A549 (cell line): ENCODE data around the gene ZBTB48. TPM values are rescaled to one million over a fixed set of nuclear protein-coding genes. Genes with fewer than 3 reads are reported as not detected.

Source experiments
- ATAC-seq, 2 experiments: fragments of 200-7000 bp in 1 of 2; fragments of >200 bp in 1 of 2; cut with Nextera tagmentation in 1 of 2; cut with Tn5 transposase in 1 of 2; 3 replicates each; pipeline versions ENCODE4 v1.8.0 to v1.9.1; 2018 to 2020; ENCODE audit warnings: mild to moderate bottlenecking in 1 of 2, moderate library complexity in 1 of 2
- CTCF ChIA-PET: fragments of 300-600 bp; sonication (Branson Sonifier 250); formaldehyde crosslinking; extraction: SDS; loops from one replicate; lab custom pipeline; 2021; ENCODE audit warnings: antibody characterized with exemption, inconsistent platforms; lab: Yijun Ruan, JAX
- POLR2A ChIA-PET: fragments of 350-600 bp; formaldehyde crosslinking; extraction: SDS; loops from one replicate; lab custom pipeline; 2021; ENCODE audit warnings: antibody characterized with exemption, inconsistent platforms; lab: Yijun Ruan, JAX
- DNase-seq, 2 experiments: peaks; one replicate each; pipeline versions ENCODE4 v3.0.0 to v3.0.0-alpha.2; 2011 to 2016; ENCODE audit warnings: low read depth in 1 of 2, low spot score in 1 of 2
- FAIRE-seq: peaks from 2 replicates; lab custom pipeline; 2011; peaks lifted over from hg19 to GRCh38; lab: Jason Lieb, UNC
- H3K27ac ChIP-seq, 2 experiments: fragments of >200 bp; sonication (Bioruptor Twin); formaldehyde crosslinking; 3 replicates each; pipeline ENCODE4 v1.5.1; 2016 to 2017
- H3K4me1 ChIP-seq: fragments of >200 bp; sonication (Bioruptor Twin); formaldehyde crosslinking; 3 replicates; pipeline ENCODE4 v1.6.1; 2016
- H3K4me2 ChIP-seq: fragments of >200 bp; sonication (Bioruptor Twin); formaldehyde crosslinking; 3 replicates; pipeline ENCODE4 v1.6.1; 2016
- H3K4me3 ChIP-seq: fragments of >200 bp; sonication (Bioruptor Twin); formaldehyde crosslinking; 3 replicates; pipeline ENCODE4 v1.5.1; 2016
- H3K9me3 ChIP-seq: fragments of >200 bp; sonication (Bioruptor Twin); formaldehyde crosslinking; 3 replicates; pipeline ENCODE4 v1.6.1; 2016
- CTCF ChIP-seq: fragments of >200 bp; sonication (Bioruptor Twin); formaldehyde crosslinking; IDR thresholded peaks from 3 replicates; pipeline ENCODE4 v1.5.1; 2016
- EHF ChIP-seq: fragments of 250-450 bp; sonication (Bioruptor Pico); IDR thresholded peaks from 2 replicates; pipeline ENCODE4 v1.5.0; 2020; ENCODE audit warnings: mild to moderate bottlenecking
- ELK1 ChIP-seq: fragments of 150-350 bp; IDR thresholded peaks from 2 replicates; pipeline ENCODE4 v1.6.1; 2014; ENCODE audit warnings: low read depth, mild to moderate bottlenecking, low read length
- EP300 ChIP-seq, 2 experiments: fragments of >200 bp; sonication (Bioruptor Twin); formaldehyde crosslinking; IDR thresholded peaks; 2 replicates in 1 of 2; 3 replicates in 1 of 2; pipeline ENCODE4 v1.6.1; 2016 to 2017
- ESRRA ChIP-seq: fragments of 150-350 bp; IDR thresholded peaks from 2 replicates; pipeline ENCODE4 v1.6.1; 2014; ENCODE audit warnings: mild to moderate bottlenecking, low read length, borderline replicate concordance
- FOSB ChIP-seq: fragments of 250-450 bp; sonication (Bioruptor Pico); IDR thresholded peaks from 2 replicates; pipeline ENCODE4 v1.5.0; 2020; ENCODE audit warnings: mild to moderate bottlenecking, moderate library complexity
- FOSL2 ChIP-seq, 2 experiments: fragments of 450-650 bp in 1 of 2; fragments of >200 bp in 1 of 2; sonication (Bioruptor Twin) in 1 of 2; formaldehyde crosslinking; IDR thresholded peaks; 2 replicates each; pipeline versions ENCODE4 v1.5.0 to v1.6.1; 2016 to 2020; ENCODE audit warnings: mild to moderate bottlenecking in 1 of 2, moderate library complexity in 1 of 2
- FOXS1 ChIP-seq: fragments of 250-450 bp; sonication (Bioruptor Pico); IDR thresholded peaks from 2 replicates; pipeline ENCODE4 v1.5.0; 2020; ENCODE audit warnings: mild to moderate bottlenecking, moderate library complexity
- HOXA7 ChIP-seq: fragments of 250-450 bp; sonication (Bioruptor Pico); IDR thresholded peaks from 2 replicates; pipeline ENCODE4 v1.5.0; 2020; ENCODE audit warnings: mild to moderate bottlenecking, moderate library complexity
- JUN ChIP-seq, 2 experiments: fragments of >200 bp; sonication (Bioruptor Twin); formaldehyde crosslinking; IDR thresholded peaks; 2 replicates in 1 of 2; 3 replicates in 1 of 2; pipeline ENCODE4 v1.6.1; 2016 to 2017
- KDM1A ChIP-seq: fragments of 200-600 bp; sonication (generic); IDR thresholded peaks from 2 replicates; pipeline ENCODE4 v1.6.1; 2016; ENCODE audit warnings: low read depth, mild to moderate bottlenecking
- MAFK ChIP-seq: fragments of 450-650 bp; IDR thresholded peaks from 2 replicates; pipeline ENCODE4 v1.6.1; 2014; ENCODE audit not compliant: partially characterized antibody
- MAZ ChIP-seq: fragments of 150-350 bp; IDR thresholded peaks from 2 replicates; pipeline ENCODE4 v1.6.1; 2014; ENCODE audit warnings: antibody characterized with exemption, low read depth, low read length, borderline replicate concordance
- NFE2L2 ChIP-seq: fragments of 150-350 bp; conservative IDR thresholded peaks from 2 replicates; pipeline ENCODE4 v1.6.1; 2014; ENCODE audit warnings: low read length
- NR3C1 ChIP-seq: fragments of >200 bp; sonication (Bioruptor Twin); formaldehyde crosslinking; IDR thresholded peaks from 3 replicates; pipeline ENCODE4 v1.6.1; 2017
- PBX3 ChIP-seq: IDR thresholded peaks from 2 replicates; pipeline ENCODE4 v1.6.1; 2012
- PHF8 ChIP-seq: fragments of 200-600 bp; sonication (generic); IDR thresholded peaks from 2 replicates; pipeline ENCODE4 v1.6.1; 2016; ENCODE audit warnings: low read depth, mild to moderate bottlenecking, antibody characterized with exemption, moderate library complexity, borderline replicate concordance
- RARB ChIP-seq: fragments of 250-450 bp; sonication (Bioruptor Pico); IDR thresholded peaks from 2 replicates; pipeline ENCODE4 v1.8.0; 2021; ENCODE audit warnings: mild to moderate bottlenecking, moderate library complexity
- REST ChIP-seq: fragments of 200-600 bp; sonication (generic); IDR thresholded peaks from 2 replicates; pipeline ENCODE4 v1.6.1; 2016; ENCODE audit warnings: antibody characterized with exemption, mild to moderate bottlenecking, moderate library complexity
- RFX5 ChIP-seq: fragments of 450-650 bp; IDR thresholded peaks from 2 replicates; pipeline ENCODE4 v1.7.1; 2014; ENCODE audit warnings: antibody characterized with exemption, mild to moderate bottlenecking, moderate library complexity
- SREBF2 ChIP-seq: fragments of 450-650 bp; IDR thresholded peaks from 2 replicates; pipeline ENCODE4 v1.6.1; 2014; ENCODE audit warnings: mild to moderate bottlenecking, moderate library complexity
- TFCP2L1 ChIP-seq: fragments of 250-450 bp; sonication (Bioruptor Pico); IDR thresholded peaks from 2 replicates; pipeline ENCODE4 v1.5.0; 2021; ENCODE audit warnings: mild to moderate bottlenecking
- TP53 ChIP-seq: fragments of 250-450 bp; sonication (Bioruptor Pico); IDR thresholded peaks from 2 replicates; pipeline ENCODE4 v1.5.0; 2021; ENCODE audit warnings: mild to moderate bottlenecking, moderate library complexity
- ZNF302 ChIP-seq: fragments of 250-450 bp; sonication (Bioruptor Pico); IDR thresholded peaks from 2 replicates; pipeline ENCODE4 v1.9.0; 2021; ENCODE audit warnings: inconsistent platforms, mild to moderate bottlenecking, moderate library complexity
- ZSCAN20 ChIP-seq: fragments of 250-450 bp; sonication (Bioruptor Pico); IDR thresholded peaks from 2 replicates; pipeline ENCODE4 v1.8.0; 2022; ENCODE audit warnings: mild to moderate bottlenecking, moderate library complexity
- WGBS: methylation state at CpG from one replicate; pipeline ENCODE4 v1.1.6; 2017; ENCODE audit errors: missing lambda C conversion rate; 5-methylcytosine and 5-hydroxymethylcytosine counted together
- polyA plus RNA-seq, 4 experiments: library from polyadenylated mRNA; depleted of rRNA in 3 of 4; stranded (reverse); fragments of >200 nt; fragmentation: RNase III in 1 of 4; extraction: RNeasy Plus Mini Kit Qiagen cat#74134 plus additional on column Dnase treatment in 1 of 4; gene quantifications; 2 replicates in 3 of 4; 3 replicates in 1 of 4; pipeline ENCODE4 v1.2.3, GENCODE V29; 2011 to 2017
- TF ChIP-seq, protein P1 (sequence below): IDR thresholded peaks from 2 replicates; pipeline ENCODE4 v1.6.1; 2012
- TF ChIP-seq, protein P2 (sequence below): fragments of 450-650 bp; IDR thresholded peaks from 2 replicates; pipeline ENCODE4 v1.6.1; 2014; ENCODE audit warnings: antibody characterized with exemption

The ZBTB48 gene
- polyA plus RNA-seq, 2 of the 4 experiments (the other 2 are of a cell fraction): 8.0 to 13.1 TPM

DNA sequence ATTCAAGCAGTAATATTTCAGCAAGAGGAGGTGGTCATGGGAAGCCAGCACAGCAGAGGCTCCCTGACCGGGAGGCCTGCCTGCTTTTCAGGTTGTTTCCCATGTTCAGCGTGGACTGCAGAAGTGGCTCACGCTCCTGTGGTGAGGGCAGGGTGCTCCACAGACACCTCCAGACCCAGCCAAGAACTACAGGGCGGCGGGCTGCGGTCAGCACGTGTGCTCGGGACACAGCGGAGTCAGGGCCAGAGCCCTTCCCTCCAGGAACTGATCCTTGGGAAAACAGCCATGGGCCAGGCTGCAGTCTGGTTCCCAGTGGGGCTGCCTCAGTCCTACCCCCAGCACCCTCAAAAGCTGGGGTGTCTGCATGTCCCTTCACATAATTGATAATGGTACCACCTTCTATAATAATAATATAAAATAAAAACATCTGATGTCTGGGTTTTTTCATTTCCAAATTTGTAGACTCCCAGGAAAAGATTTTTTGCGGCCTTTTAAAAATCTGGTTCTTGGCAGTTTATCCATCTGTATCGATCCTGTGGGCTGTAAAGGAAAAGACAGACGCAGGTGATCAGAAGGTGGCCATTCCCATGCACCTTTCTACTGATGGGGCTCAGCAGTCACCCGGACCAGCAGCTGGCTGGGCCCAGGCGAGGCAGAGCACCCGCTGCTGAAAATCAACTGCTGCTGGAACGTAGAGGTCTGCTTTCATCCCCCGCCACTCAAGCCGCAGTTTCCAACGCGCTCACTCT lies 55.5 kb downstream of the ZBTB48 start:
- FAIRE-seq (no peak), DNase-seq (no peak), ATAC-seq (no peak; a peak in 1 of 6 replicates)
- ChIA-PET CTCF (interaction anchor here (0.7 to 3.5 kb wide), 8 partner anchors 11 to 149 kb away, joined by 3 to 21 read pairs (median 4); partner anchors contain the start of genes NOL9 and TAS1R1), POLR2A (interaction anchor here (0.6 kb wide), 1 partner anchor 81 kb away, joined by 3 read pairs; the partner anchor contains the start of gene NOL9)
- 96% methylated on average over 20 of the region's 20 CpGs for WGBS
- Histone ChIP-seq H3K9me3 (no peaks in the 10 kb centered on the region), H3K4me1 (no peaks in the 10 kb centered on the region), H3K27ac (no peak overlapping the region), H3K4me2 (no peak overlapping the region), H3K4me3 (no peak overlapping the region)
- TF ChIP-seq EP300 (IDR thresholded peaks at IDR 0.05) (no peak), TFCP2L1 (CRISPR knock-in tag) (no peak), JUN (IDR thresholded peaks at IDR 0.05) (no peak), CTCF (no peak), ZNF302 (CRISPR knock-in tag) (no peak), ELK1 (no peak), FOSB (no peak), EHF (CRISPR knock-in tag) (no peak), SREBF2 (no peak), NFE2L2 (no peak), ESRRA (no peak), MAZ (no peak), RFX5 (no peak), FOXS1 (no peak), KDM1A (no peak), FOSL2 (IDR thresholded peaks at IDR 0.05) (no peak), FOSL2 (CRISPR knock-in tag; IDR thresholded peaks at IDR 0.05) (no peak), NR3C1 (no peak), ZSCAN20 (CRISPR knock-in tag) (no peak)
- TF ChIP-seq, protein P1, sequence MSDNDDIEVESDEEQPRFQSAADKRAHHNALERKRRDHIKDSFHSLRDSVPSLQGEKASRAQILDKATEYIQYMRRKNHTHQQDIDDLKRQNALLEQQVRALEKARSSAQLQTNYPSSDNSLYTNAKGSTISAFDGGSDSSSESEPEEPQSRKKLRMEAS: no peak
- TF ChIP-seq, protein P2, sequence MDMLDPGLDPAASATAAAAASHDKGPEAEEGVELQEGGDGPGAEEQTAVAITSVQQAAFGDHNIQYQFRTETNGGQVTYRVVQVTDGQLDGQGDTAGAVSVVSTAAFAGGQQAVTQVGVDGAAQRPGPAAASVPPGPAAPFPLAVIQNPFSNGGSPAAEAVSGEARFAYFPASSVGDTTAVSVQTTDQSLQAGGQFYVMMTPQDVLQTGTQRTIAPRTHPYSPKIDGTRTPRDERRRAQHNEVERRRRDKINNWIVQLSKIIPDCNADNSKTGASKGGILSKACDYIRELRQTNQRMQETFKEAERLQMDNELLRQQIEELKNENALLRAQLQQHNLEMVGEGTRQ: no peak

DNA sequence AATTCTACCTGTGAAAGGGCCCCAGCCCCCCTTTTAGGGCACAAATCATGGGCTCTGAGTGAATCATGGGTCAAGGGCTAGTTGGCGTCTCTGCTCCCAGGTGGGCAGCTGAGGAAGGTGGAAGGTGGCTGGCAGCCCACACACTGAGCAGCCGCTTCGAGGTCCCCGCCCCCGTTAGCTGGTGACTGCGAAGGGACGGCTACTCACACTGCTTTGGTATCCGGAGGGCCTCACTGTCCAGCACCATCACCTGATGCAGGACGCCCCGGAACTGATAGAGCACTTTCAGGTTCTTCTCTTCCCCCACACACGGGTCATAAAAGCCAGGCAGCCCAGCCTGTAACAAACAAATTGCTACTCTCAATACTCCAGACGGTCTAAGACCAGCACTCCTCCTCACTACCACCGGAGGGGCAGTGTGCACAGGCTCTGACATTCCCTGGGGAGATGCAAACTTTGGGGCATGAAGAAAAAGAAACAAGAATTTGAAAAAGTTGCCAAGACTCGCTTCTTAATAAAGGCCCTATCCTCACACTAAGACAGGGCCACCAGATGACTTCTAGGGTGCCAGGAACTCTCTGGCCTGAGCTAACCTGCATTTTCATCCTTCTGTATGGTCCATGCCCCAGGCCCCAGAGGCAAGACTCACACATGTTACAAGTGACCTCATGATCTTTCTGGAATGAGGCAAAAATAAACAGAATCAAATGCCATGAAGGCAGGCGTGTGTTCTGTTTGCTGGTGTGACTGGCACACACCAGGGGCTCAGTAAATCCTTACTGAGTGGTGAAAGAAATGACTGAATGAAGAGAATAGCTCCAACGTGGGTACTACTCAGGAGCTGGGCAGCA lies 56.3 kb downstream of the ZBTB48 start:
- DNase-seq (no peak), ATAC-seq (peak in 1 of 2 experiments; percentile 28; a peak in 2 of 6 replicates), FAIRE-seq (no peak)
- Histone ChIP-seq H3K4me2 (no peak overlapping the region), H3K4me1 (no peaks in the 10 kb centered on the region), H3K9me3 (no peaks in the 10 kb centered on the region), H3K4me3 (no peak overlapping the region), H3K27ac (no peak overlapping the region)
- POLR2A ChIA-PET: no interaction called here
- CTCF ChIA-PET: interaction anchor here (0.6 to 3.5 kb wide), 4 partner anchors 9 to 112 kb away, joined by 3 to 21 read pairs (median 3); no protein-coding TSS in a partner anchor
- WGBS: 81% methylated on average over 12 of the region's 16 CpGs
- TF ChIP-seq MAFK (no peak), TP53 (CRISPR knock-in tag) (no peak), PHF8 (no peak), HOXA7 (no peak), TFCP2L1 (CRISPR knock-in tag) (no peak), SREBF2 (no peak), REST (no peak), EHF (CRISPR knock-in tag) (no peak), RARB (CRISPR knock-in tag) (no peak), PBX3 (no peak)
